ENCODE measurements around the gene MAP6D1.

- TF ChIP-seq EP300 (IDR thresholded peaks at IDR 0.05) (no peak), POLR2A (IDR thresholded peaks at IDR 0.05) (no peak), POLR2AphosphoS5 (IDR thresholded peaks at IDR 0.05) (no peak)
- TF ChIP-seq, protein P1, sequence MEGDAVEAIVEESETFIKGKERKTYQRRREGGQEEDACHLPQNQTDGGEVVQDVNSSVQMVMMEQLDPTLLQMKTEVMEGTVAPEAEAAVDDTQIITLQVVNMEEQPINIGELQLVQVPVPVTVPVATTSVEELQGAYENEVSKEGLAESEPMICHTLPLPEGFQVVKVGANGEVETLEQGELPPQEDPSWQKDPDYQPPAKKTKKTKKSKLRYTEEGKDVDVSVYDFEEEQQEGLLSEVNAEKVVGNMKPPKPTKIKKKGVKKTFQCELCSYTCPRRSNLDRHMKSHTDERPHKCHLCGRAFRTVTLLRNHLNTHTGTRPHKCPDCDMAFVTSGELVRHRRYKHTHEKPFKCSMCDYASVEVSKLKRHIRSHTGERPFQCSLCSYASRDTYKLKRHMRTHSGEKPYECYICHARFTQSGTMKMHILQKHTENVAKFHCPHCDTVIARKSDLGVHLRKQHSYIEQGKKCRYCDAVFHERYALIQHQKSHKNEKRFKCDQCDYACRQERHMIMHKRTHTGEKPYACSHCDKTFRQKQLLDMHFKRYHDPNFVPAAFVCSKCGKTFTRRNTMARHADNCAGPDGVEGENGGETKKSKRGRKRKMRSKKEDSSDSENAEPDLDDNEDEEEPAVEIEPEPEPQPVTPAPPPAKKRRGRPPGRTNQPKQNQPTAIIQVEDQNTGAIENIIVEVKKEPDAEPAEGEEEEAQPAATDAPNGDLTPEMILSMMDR (IDR thresholded peaks at IDR 0.05) = no peak
These were observed 50.7 kb downstream of the MAP6D1 start for GRCh38 chr3:183774631-183775030.
